H1 (cell line): ENCODE measurements around the gene GLRX5. TPM values are rescaled to one million over a fixed set of nuclear protein-coding genes. Genes with fewer than 3 reads are reported as not detected.

Experiments
- CTCF ChIA-PET: fragments of 300-600 bp; sonication (Branson Sonifier 250); formaldehyde crosslinking; loops from one replicate; lab custom pipeline; 2021; ENCODE audit not compliant: partially characterized antibody; lab: Charles Lee
- POLR2A ChIA-PET: fragments of 300-600 bp; sonication (Branson Sonifier 250); formaldehyde crosslinking; loops from one replicate; lab custom pipeline; 2021; ENCODE audit warnings: inconsistent platforms; ENCODE audit not compliant: partially characterized antibody; lab: Charles Lee
- DNase-seq, 2 experiments: peaks; one replicate each; pipeline versions ENCODE4 v3.0.0 to v3.0.0-alpha.2; 2010 to 2022; ENCODE audit warnings: low spot score in 2 of 2, low read depth in 1 of 2, mixed read lengths in 1 of 2
- FAIRE-seq: peaks from 2 replicates; lab custom pipeline; 2011; peaks lifted over from hg19 to GRCh38; lab: Jason Lieb, UNC
- H2AFZ ChIP-seq: 2 replicates; pipeline ENCODE4 v1.8.1; 2012; ENCODE audit warnings: low read length, inconsistent platforms
- H2AK5ac ChIP-seq: 2 replicates; pipeline ENCODE4 v1.6.1; 2013; ENCODE audit warnings: low read depth, low read length
- H2BK120ac ChIP-seq: replicated peaks from 2 replicates; pipeline ENCODE3; 2013; ENCODE audit warnings: low read depth, low read length, inconsistent platforms
- H2BK12ac ChIP-seq: 2 replicates; pipeline ENCODE4 v1.6.1; 2013; ENCODE audit warnings: low read depth, low read length
- H2BK15ac ChIP-seq: 2 replicates; pipeline ENCODE4 v1.6.1; 2013; ENCODE audit warnings: low read length
- H2BK20ac ChIP-seq: 2 replicates; pipeline ENCODE4 v1.6.1; 2013; ENCODE audit warnings: low read length
- H2BK5ac ChIP-seq: 2 replicates; pipeline ENCODE4 v1.6.1; 2013; ENCODE audit warnings: low read depth, low read length
- H3K14ac ChIP-seq: 2 replicates; pipeline ENCODE4 v1.6.1; 2013; ENCODE audit warnings: inconsistent platforms; ENCODE audit not compliant: insufficient read length
- H3K18ac ChIP-seq: 2 replicates; pipeline ENCODE4 v1.6.1; 2013; ENCODE audit warnings: low read length; ENCODE audit errors: extremely low read depth
- H3K23ac ChIP-seq: 2 replicates; pipeline ENCODE4 v1.6.1; 2013; ENCODE audit warnings: inconsistent platforms; ENCODE audit not compliant: insufficient read length
- H3K23me2 ChIP-seq: 2 replicates; pipeline ENCODE4 v1.6.1; 2013; ENCODE audit warnings: low read depth, low read length
- H3K27ac ChIP-seq: 2 replicates; pipeline ENCODE4 v1.6.1; 2011; ENCODE audit warnings: low read depth, low read length, inconsistent platforms
- H3K27me3 ChIP-seq, 4 experiments: replicated peaks in 1 of 4; 1 replicate in 1 of 4; 2 replicates in 3 of 4; pipeline versions ENCODE4 v1.6.1 to v1.8.1; 2011 to 2013; ENCODE audit warnings: low read length in 3 of 4, mild to moderate bottlenecking in 3 of 4, inconsistent platforms in 2 of 4, mixed read lengths in 2 of 4, moderate library complexity in 1 of 4; ENCODE audit not compliant: control insufficient read depth in 3 of 4, insufficient read depth in 3 of 4; ENCODE audit errors: extremely low read depth in 1 of 4
- H3K36me3 ChIP-seq, 4 experiments: 2 replicates each; pipeline versions ENCODE4 v1.6.1 to v1.8.1; 2011 to 2013; ENCODE audit warnings: mild to moderate bottlenecking in 4 of 4, low read length in 3 of 4, moderate library complexity in 2 of 4, control low read depth in 1 of 4, inconsistent platforms in 1 of 4; ENCODE audit not compliant: insufficient read depth in 4 of 4, control insufficient read depth in 2 of 4
- H3K4ac ChIP-seq: replicated peaks from 2 replicates; pipeline ENCODE3; 2013; ENCODE audit warnings: low read length, low read depth, mixed read lengths, inconsistent platforms; ENCODE audit not compliant: insufficient read length
- H3K4me1 ChIP-seq, 4 experiments: replicated peaks in 1 of 4; 1 replicate in 1 of 4; 2 replicates in 3 of 4; pipeline versions ENCODE4 v1.6.1 to v1.8.1; 2011 to 2013; ENCODE audit warnings: low read length in 3 of 4, inconsistent platforms in 2 of 4, mixed read lengths in 1 of 4; ENCODE audit not compliant: insufficient read depth in 4 of 4, control insufficient read depth in 3 of 4
- H3K4me2 ChIP-seq, 2 experiments: 2 replicates each; pipeline versions ENCODE4 v1.6.1 to v1.8.1; 2011 to 2013; ENCODE audit warnings: low read depth in 2 of 2, low read length in 2 of 2, control low read depth in 1 of 2, inconsistent platforms in 1 of 2, mild to moderate bottlenecking in 1 of 2; ENCODE audit not compliant: insufficient read depth in 1 of 2
- H3K4me3 ChIP-seq, 4 experiments: fragments of 200-600, 300-600 bp in 1 of 4; sonication (generic), shearing (Covaris generic), sonication (Bioruptor Twin) in 1 of 4; 2 replicates each; pipeline versions ENCODE4 v1.5.1 to v1.8.1; 2011 to 2016; ENCODE audit warnings: low read length in 4 of 4, low read depth in 3 of 4, control low read depth in 2 of 4, inconsistent platforms in 2 of 4, mild to moderate bottlenecking in 2 of 4, mixed read lengths in 1 of 4, moderate library complexity in 1 of 4; ENCODE audit not compliant: insufficient read depth in 2 of 4; ENCODE audit errors: extremely low read depth in 1 of 4
- H3K56ac ChIP-seq: replicated peaks from 2 replicates; pipeline ENCODE3; 2013; ENCODE audit warnings: low read depth, mild to moderate bottlenecking, mixed read lengths, low read length, inconsistent platforms; ENCODE audit not compliant: insufficient read length
- H3K79me1 ChIP-seq: 2 replicates; pipeline ENCODE4 v1.6.1; 2013; ENCODE audit warnings: low read depth, low read length, control low read depth
- H3K79me2 ChIP-seq, 2 experiments: 2 replicates each; pipeline versions ENCODE4 v1.6.1 to v1.8.1; 2012 to 2013; ENCODE audit warnings: low read length in 2 of 2, mild to moderate bottlenecking in 2 of 2, inconsistent platforms in 1 of 2; ENCODE audit not compliant: insufficient read depth in 2 of 2, control insufficient read depth in 1 of 2
- H3K9ac ChIP-seq, 4 experiments: replicated peaks in 1 of 4; 1 replicate in 1 of 4; 2 replicates in 3 of 4; pipeline versions ENCODE4 v1.6.1 to v1.8.1; 2011 to 2013; ENCODE audit warnings: low read depth in 3 of 4, low read length in 3 of 4, control low read depth in 2 of 4, mild to moderate bottlenecking in 2 of 4, moderate library complexity in 2 of 4, inconsistent platforms in 1 of 4; ENCODE audit errors: extremely low read depth in 1 of 4
- H3K9me3 ChIP-seq, 2 experiments: 2 replicates each; pipeline versions ENCODE4 v1.6.1 to v1.8.1; 2012 to 2013; ENCODE audit warnings: mild to moderate bottlenecking in 2 of 2, moderate library complexity in 2 of 2, control low read depth in 1 of 2, inconsistent platforms in 1 of 2, low read depth in 1 of 2, low read length in 1 of 2, mixed read lengths in 1 of 2; ENCODE audit not compliant: insufficient read depth in 2 of 2
- H4K20me1 ChIP-seq, 2 experiments: replicated peaks in 1 of 2; 2 replicates each; pipeline versions ENCODE3 to v1.8.1; 2011 to 2013; ENCODE audit warnings: inconsistent platforms in 2 of 2, low read length in 2 of 2, mild to moderate bottlenecking in 1 of 2; ENCODE audit not compliant: insufficient read depth in 2 of 2, control insufficient read depth in 1 of 2
- H4K5ac ChIP-seq: 2 replicates; pipeline ENCODE4 v1.6.1; 2013; ENCODE audit warnings: low read length, low read depth, mixed read lengths, inconsistent platforms; ENCODE audit not compliant: insufficient read length
- H4K8ac ChIP-seq: 2 replicates; pipeline ENCODE4 v1.8.0; 2013; ENCODE audit warnings: mild to moderate bottlenecking, moderate library complexity, low read length, inconsistent platforms; ENCODE audit not compliant: insufficient read depth; ENCODE audit errors: extremely low read depth
- H4K91ac ChIP-seq: replicated peaks from 2 replicates; pipeline ENCODE3; 2013; ENCODE audit warnings: low read length, mixed read lengths, inconsistent platforms; ENCODE audit not compliant: insufficient read length
- ASH2L ChIP-seq: fragments of 200-600, 300-600 bp; sonication (generic); IDR thresholded peaks from one replicate; pipeline ENCODE4 v1.7.1; 2017; ENCODE audit warnings: low read length
- CBX5 ChIP-seq: fragments of 300-800, 300-1000 bp; sonication (generic); IDR thresholded peaks from 2 replicates; pipeline ENCODE4 v1.7.1; 2016; ENCODE audit warnings: antibody characterized with exemption, low read length, low read depth
- CBX8 ChIP-seq: fragments of 300-800, 300-1000 bp; sonication (generic); IDR thresholded peaks from 2 replicates; pipeline ENCODE4 v1.7.1; 2016; ENCODE audit warnings: low read depth, low read length, borderline replicate concordance
- MAFK ChIP-seq: IDR thresholded peaks from 2 replicates; pipeline ENCODE4 v1.6.1; 2012; ENCODE audit warnings: low read depth, mild to moderate bottlenecking, improper control_type of control experiment, low read length
- RFX5 ChIP-seq: IDR thresholded peaks from 2 replicates; pipeline ENCODE4 v1.6.1; 2011; ENCODE audit warnings: low read depth, low read length, improper control_type of control experiment, borderline replicate concordance
- RNF2 ChIP-seq: fragments of 200-900, 300-1000 bp; sonication (generic); IDR thresholded peaks from 2 replicates; pipeline ENCODE4 v1.7.1; 2016; ENCODE audit warnings: borderline replicate concordance, low read depth, mild to moderate bottlenecking, antibody characterized with exemption, low read length; ENCODE audit not compliant: poor library complexity, severe bottlenecking; ENCODE audit errors: missing control alignments
- SIX5 ChIP-seq: IDR thresholded peaks from 2 replicates; pipeline ENCODE4 v1.6.1; 2011; ENCODE audit warnings: mild to moderate bottlenecking, low read depth, low read length
- WGBS, 2 experiments: shearing (Covaris generic) in 1 of 2; methylation state at CpG; one replicate each; pipeline versions ENCODE4 v1.1.6 to v1.1.7; 2013 to 2015; ENCODE audit warnings: low lambda C conversion rate in 2 of 2, mixed read lengths in 2 of 2, inconsistent platforms in 1 of 2, low coverage in 1 of 2, missing lambda C conversion rate in 1 of 2; ENCODE audit not compliant: insufficient replicate concordance in 2 of 2, insufficient coverage in 1 of 2, insufficient read length in 1 of 2; ENCODE audit errors: extremely low coverage in 1 of 2, missing lambda C conversion rate in 1 of 2; 5-methylcytosine and 5-hydroxymethylcytosine counted together
- polyA plus RNA-seq, 7 experiments: library from polyadenylated mRNA; depleted of rRNA in 3 of 7; stranded (reverse) in 5 of 7; unstranded in 2 of 7; fragments of >200 nt in 5 of 7; fragments of 200-250 nt in 2 of 7; gene quantifications; 1 replicate in 5 of 7; 2 replicates in 1 of 7; 4 replicates in 1 of 7; pipeline versions ENCODE4 v1.2.1 to v1.2.3, GENCODE V29; 2011 to 2013; ENCODE audit warnings: missing spikeins in 2 of 7, mixed read lengths in 2 of 7
- total RNA-seq: library from RNA; stranded (reverse); fragmentation: NEBNext Ultra II Directional; extraction: Animal tissue kit (Norgen Biotek cat#: 25700); gene quantifications from 2 replicates; pipeline ENCODE4 v1.2.1, GENCODE V29; 2021

GLRX5 gene
- total and polyA plus RNA-seq, 2 of the 8 experiments (the other 6 are each of a cell fraction or from before 2014, with no cell fraction given) = 70.1 to 88.8 TPM

DNA sequence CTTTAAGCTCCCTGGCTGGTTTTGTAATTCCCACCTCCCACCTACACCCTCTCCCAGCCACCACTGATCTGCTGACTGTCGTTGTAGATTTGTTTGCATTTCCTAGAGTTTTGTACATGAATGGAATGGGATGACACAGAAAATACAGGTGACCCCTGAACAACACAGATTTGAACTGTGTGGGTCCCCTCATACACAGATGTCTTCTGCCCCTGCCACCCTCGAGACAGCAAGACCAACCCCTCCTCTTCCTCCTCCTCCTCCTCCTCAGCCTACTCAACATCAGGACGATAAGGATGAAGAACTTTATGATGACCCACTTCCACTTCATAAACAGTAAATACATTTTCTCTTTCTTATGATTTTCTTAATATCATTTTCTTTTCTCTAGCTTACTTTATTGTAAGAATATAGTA is 47.2 kb upstream of the GLRX5 start:
- H4K20me1 ChIP-seq = peaks cover 0 to 3% of the 10 kb centered on the region in 2 experiments
- no peak overlapping the region for H3K14ac ChIP-seq
- no peak overlapping the region for H3K23ac ChIP-seq
- H4K5ac ChIP-seq = no peak overlapping the region
- H3K27ac ChIP-seq = no peak overlapping the region
- DNase-seq (no peak), FAIRE-seq (no peak)
- ChIA-PET CTCF (interaction anchor here (0.7 to 5.0 kb wide), 6 partner anchors 35 to 1389 kb away, joined by 3 to 18 read pairs (median 5); no protein-coding TSS in a partner anchor), POLR2A (no interaction called here)
- H2AFZ ChIP-seq = no peak overlapping the region
- no peaks in the 10 kb centered on the region for H3K36me3 ChIP-seq
- H3K18ac ChIP-seq = no peak overlapping the region
- no peaks in the 10 kb centered on the region for H3K9me3 ChIP-seq
- H3K79me1 ChIP-seq = no peaks in the 10 kb centered on the region
- no peak overlapping the region for H3K4ac ChIP-seq
- 82% methylated on average over 3 of the region's 3 CpGs; no CpG with 5 or more reads in 1 of the 2 experiments for WGBS, 2 experiments
- H3K56ac ChIP-seq = no peak overlapping the region
- peaks cover 0 to 5% (median 3%) of the 10 kb centered on the region in 4 experiments; a peak in 2 of 7 replicates for H3K4me1 ChIP-seq
- no peaks in the 10 kb centered on the region for H3K27me3 ChIP-seq
- H2BK5ac ChIP-seq = no peak overlapping the region
- H3K79me2 ChIP-seq = no peaks in the 10 kb centered on the region
- H3K23me2 ChIP-seq = no peaks in the 10 kb centered on the region
- H2BK120ac ChIP-seq = no peak overlapping the region
- H2BK12ac ChIP-seq = no peak overlapping the region
- H3K4me3 ChIP-seq = no peak overlapping the region
- TF ChIP-seq RNF2 (no peak), ASH2L (no peak), CBX5 (no peak), SIX5 (no peak), MAFK (no peak), RFX5 (no peak), CBX8 (no peak)
- TF ChIP-seq, all 59 proteins: peak for 0
- H2AK5ac ChIP-seq = no peak overlapping the region
- H3K9ac ChIP-seq = no peak overlapping the region
- H2BK15ac ChIP-seq = no peak overlapping the region
- no peak overlapping the region for H3K4me2 ChIP-seq
- no peak overlapping the region for H4K91ac ChIP-seq
- H2BK20ac ChIP-seq = no peak overlapping the region
- H4K8ac ChIP-seq = no peak overlapping the region
